HepG2 (cell line): ENCODE data around the gene APOBEC3H. TPM values are rescaled to one million over a fixed set of nuclear protein-coding genes. Genes with fewer than 3 reads are reported as not detected.

Experiments used
- ATAC-seq: fragments of 200-7000 bp; cut with Tn5 transposase; 3 replicates; pipeline ENCODE4 v1.9.1; 2020; ENCODE audit warnings: mild to moderate bottlenecking, moderate library complexity
- BruUV-seq: library from RNA; stranded (reverse); fragments of 400-500 nt; replicated peaks from 2 replicates; lab custom pipeline; 2021; lab: Mats Ljungman, UMichigan
- CTCF ChIA-PET: fragments of 300-600 bp; formaldehyde crosslinking; extraction: SDS; loops from one replicate; lab custom pipeline; 2021; ENCODE audit warnings: low total read pairs, inconsistent platforms, low intra/inter-chr PET ratio; lab: Yijun Ruan, JAX
- POLR2A ChIA-PET: fragments of 350-600 bp; sonication (Branson Sonifier 250); formaldehyde crosslinking; loops from one replicate; lab custom pipeline; 2020; ENCODE audit warnings: antibody characterized with exemption, inconsistent platforms; lab: Yijun Ruan, JAX
- DNase-seq: peaks from one replicate; pipeline ENCODE4 v3.0.0-alpha.2; 2015; ENCODE audit warnings: low spot score
- FAIRE-seq: peaks from 3 replicates; lab custom pipeline; 2011; peaks lifted over from hg19 to GRCh38; lab: Jason Lieb, UNC
- H2AFZ ChIP-seq: one replicate; pipeline ENCODE4 v1.6.1; 2011; ENCODE audit warnings: low read length, inconsistent platforms
- H3K27ac ChIP-seq: fragments of 300-600 bp; 3 replicates; pipeline ENCODE4 v1.8.0; 2011; ENCODE audit warnings: mixed run types, mild to moderate bottlenecking, mixed read lengths, low read length, inconsistent platforms; ENCODE audit not compliant: insufficient read depth; ENCODE audit errors: extremely low read length
- H3K27me3 ChIP-seq, 2 experiments: fragments of 200-600 bp in 1 of 2; 2 replicates in 1 of 2; 3 replicates in 1 of 2; pipeline versions ENCODE4 v1.6.0 to v1.8.0; 2011; ENCODE audit warnings: low read length in 2 of 2, mild to moderate bottlenecking in 2 of 2, moderate library complexity in 2 of 2, inconsistent platforms in 1 of 2; ENCODE audit not compliant: insufficient read depth in 2 of 2, control insufficient read depth in 1 of 2
- H3K36me3 ChIP-seq, 2 experiments: fragments of 200-600 bp in 1 of 2; replicated peaks in 1 of 2; 2 replicates in 1 of 2; 3 replicates in 1 of 2; pipeline versions ENCODE4 v1.5.1 to v1.8.0; 2011; ENCODE audit warnings: low read length in 2 of 2, inconsistent platforms in 1 of 2; ENCODE audit not compliant: insufficient read depth in 2 of 2, control insufficient read depth in 1 of 2
- H3K4me1 ChIP-seq: 2 replicates; pipeline ENCODE4 v1.5.1; 2012; ENCODE audit warnings: low read length, inconsistent platforms; ENCODE audit not compliant: insufficient read depth
- H3K4me2 ChIP-seq: 2 replicates; pipeline ENCODE4 v1.6.0; 2011; ENCODE audit warnings: low read depth, low read length, inconsistent platforms
- H3K4me3 ChIP-seq, 3 experiments: fragments of 200-600 bp in 1 of 3; sonication (generic), shearing (Covaris generic) in 1 of 3; replicated peaks in 1 of 3; 2 replicates each; pipeline ENCODE4 v1.5.1; 2011 to 2016; ENCODE audit warnings: low read length in 3 of 3, inconsistent platforms in 2 of 3, low read depth in 2 of 3, mild to moderate bottlenecking in 2 of 3, control low read depth in 1 of 3, mixed read lengths in 1 of 3; ENCODE audit not compliant: insufficient read depth in 1 of 3
- H3K79me2 ChIP-seq: one replicate; pipeline ENCODE4 v1.6.1; 2011; ENCODE audit warnings: low read length, inconsistent platforms; ENCODE audit not compliant: insufficient read depth
- H3K9ac ChIP-seq: 2 replicates; pipeline ENCODE4 v1.6.0; 2011; ENCODE audit warnings: mild to moderate bottlenecking, low read depth, low read length, inconsistent platforms; ENCODE audit not compliant: insufficient read depth
- H3K9me3 ChIP-seq: 2 replicates; pipeline ENCODE4 v1.5.1; 2012; ENCODE audit warnings: mild to moderate bottlenecking, low read length
- H4K20me1 ChIP-seq: 2 replicates; pipeline ENCODE4 v1.6.0; 2011; ENCODE audit warnings: inconsistent platforms, mild to moderate bottlenecking, low read length, moderate library complexity; ENCODE audit not compliant: insufficient read depth
- HCFC1 ChIP-seq: fragments of 150-350 bp; IDR thresholded peaks from 2 replicates; pipeline ENCODE4 v1.6.1; 2014; ENCODE audit warnings: low read depth, low read length
- MED1 ChIP-seq: sonication (generic); formaldehyde crosslinking; IDR thresholded peaks from 2 replicates; pipeline ENCODE4 v1.4.0; 2020; ENCODE audit warnings: missing genetic modification reagents
- MEIS1 ChIP-seq: sonication (generic); formaldehyde crosslinking; IDR thresholded peaks from 2 replicates; pipeline ENCODE4 v1.9.0; 2021; ENCODE audit warnings: mild to moderate bottlenecking, missing genetic modification reagents, moderate library complexity, borderline replicate concordance
- NFATC3 ChIP-seq: sonication (generic); formaldehyde crosslinking; IDR thresholded peaks from 2 replicates; pipeline ENCODE4 v1.5.1; 2020; ENCODE audit warnings: mild to moderate bottlenecking, missing genetic modification reagents
- PAF1 ChIP-seq: IDR thresholded peaks from 2 replicates; pipeline ENCODE4 v1.6.1; 2016; ENCODE audit warnings: missing genetic modification reagents, missing compliant biosample characterization
- THYN1 ChIP-seq: sonication (generic); formaldehyde crosslinking; IDR thresholded peaks from 2 replicates; pipeline ENCODE4 v1.8.1; 2023; ENCODE audit warnings: low read depth, mild to moderate bottlenecking, moderate library complexity, missing genetic modification reagents, borderline replicate concordance
- ZKSCAN5 ChIP-seq: sonication (generic); formaldehyde crosslinking; IDR thresholded peaks from 2 replicates; pipeline ENCODE4 v1.5.1; 2020; ENCODE audit warnings: mild to moderate bottlenecking, missing genetic modification reagents
- ZNF160 ChIP-seq: sonication (generic); formaldehyde crosslinking; IDR thresholded peaks from 2 replicates; pipeline ENCODE4 v1.8.0; 2022; ENCODE audit warnings: mild to moderate bottlenecking, inconsistent platforms, missing genetic modification reagents
- ZNF737 ChIP-seq: sonication (generic); formaldehyde crosslinking; IDR thresholded peaks from 2 replicates; pipeline ENCODE4 v1.5.0; 2020; ENCODE audit warnings: missing genetic modification reagents, mild to moderate bottlenecking, borderline replicate concordance
- ZNF747 ChIP-seq: sonication (generic); formaldehyde crosslinking; IDR thresholded peaks from 2 replicates; pipeline ENCODE4 v1.8.1; 2023; ENCODE audit warnings: missing genetic modification reagents, mild to moderate bottlenecking, borderline replicate concordance
- WGBS: methylation state at CpG from one replicate; pipeline ENCODE4 v1.1.6; 2017; ENCODE audit warnings: low lambda C conversion rate; 5-methylcytosine and 5-hydroxymethylcytosine counted together
- in situ Hi-C: cut with HindIII; loops from 2 replicates; pipeline ENCODE4 v1.10.0; 2017; ENCODE audit warnings: low pct_unique_long_range_greater_than_20kb; ENCODE audit not compliant: extremely low pct_ligation_motif_present
- intact Hi-C: fragments of 100-400 bp; cut with micrococcal nuclease; formaldehyde crosslinking; loops from one replicate; pipeline ENCODE4 v1.10.0; 2022; ENCODE audit not compliant: unreplicated experiment
- polyA plus RNA-seq, 8 experiments: library from polyadenylated mRNA; depleted of rRNA in 3 of 8; stranded (reverse) in 7 of 8; unstranded in 1 of 8; fragments of >200 nt; fragmentation: Illumina TruSeq in 4 of 8; extraction: Trizol in 4 of 8; gene quantifications; 2 replicates each; pipeline versions ENCODE4 v1.2.1 to v1.2.3, GENCODE V29; 2011 to 2016; ENCODE audit warnings: low read depth in 4 of 8, missing spikeins in 1 of 8, mixed read lengths in 1 of 8; ENCODE audit not compliant: insufficient read depth in 1 of 8
- total RNA-seq, 5 experiments: library from RNA; depleted of rRNA; stranded (reverse); fragments of >200 nt; fragmentation: Illumina TruSeq; extraction: Trizol; gene quantifications; 2 replicates each; pipeline ENCODE4 v1.2.3, GENCODE V29; 2016; ENCODE audit warnings: low read depth in 1 of 5
- TF ChIP-seq, protein P1 (sequence below): sonication (generic); formaldehyde crosslinking; IDR thresholded peaks from 2 replicates; pipeline ENCODE4 v1.4.0; 2020; ENCODE audit warnings: missing genetic modification reagents
- TF ChIP-seq, protein P2 (sequence below): sonication (generic); formaldehyde crosslinking; IDR thresholded peaks from 2 replicates; pipeline ENCODE4 v1.4.0; 2020; ENCODE audit warnings: missing genetic modification reagents, borderline replicate concordance

Gene APOBEC3H
- total and polyA plus RNA-seq, 2 of the 13 experiments (the other 11 are each of a cell fraction or from before 2014, with no cell fraction given), result 0.18 to 0.31 TPM

DNA sequence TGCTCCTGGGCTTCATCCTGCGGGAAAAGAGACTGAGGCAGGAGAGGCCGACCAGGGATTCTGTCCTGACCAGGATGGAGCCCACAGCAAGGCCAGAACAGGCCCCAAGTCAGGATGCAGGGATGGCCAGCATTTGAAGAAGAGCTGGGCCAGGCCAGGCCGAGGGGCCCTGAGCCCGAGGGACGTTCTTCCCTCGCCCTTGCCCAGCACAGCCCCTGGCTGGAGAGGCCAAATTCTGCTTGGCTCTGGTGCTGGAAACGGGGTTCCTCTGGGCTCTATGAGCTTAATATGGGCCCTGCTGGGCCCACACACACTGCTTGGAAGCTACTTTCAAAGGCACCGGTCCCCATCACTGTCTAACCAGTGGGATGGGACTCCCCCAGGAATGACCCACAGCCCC is 12.4 kb upstream of the APOBEC3H start:
- TF ChIP-seq ZNF737 (CRISPR knock-in tag), result no peak
- TF ChIP-seq, protein P1, sequence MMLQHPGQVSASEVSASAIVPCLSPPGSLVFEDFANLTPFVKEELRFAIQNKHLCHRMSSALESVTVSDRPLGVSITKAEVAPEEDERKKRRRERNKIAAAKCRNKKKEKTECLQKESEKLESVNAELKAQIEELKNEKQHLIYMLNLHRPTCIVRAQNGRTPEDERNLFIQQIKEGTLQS (CRISPR knock-in tag), result no peak
- no peak for TF ChIP-seq PAF1 (CRISPR knock-in tag)
- TF ChIP-seq, protein P2, sequence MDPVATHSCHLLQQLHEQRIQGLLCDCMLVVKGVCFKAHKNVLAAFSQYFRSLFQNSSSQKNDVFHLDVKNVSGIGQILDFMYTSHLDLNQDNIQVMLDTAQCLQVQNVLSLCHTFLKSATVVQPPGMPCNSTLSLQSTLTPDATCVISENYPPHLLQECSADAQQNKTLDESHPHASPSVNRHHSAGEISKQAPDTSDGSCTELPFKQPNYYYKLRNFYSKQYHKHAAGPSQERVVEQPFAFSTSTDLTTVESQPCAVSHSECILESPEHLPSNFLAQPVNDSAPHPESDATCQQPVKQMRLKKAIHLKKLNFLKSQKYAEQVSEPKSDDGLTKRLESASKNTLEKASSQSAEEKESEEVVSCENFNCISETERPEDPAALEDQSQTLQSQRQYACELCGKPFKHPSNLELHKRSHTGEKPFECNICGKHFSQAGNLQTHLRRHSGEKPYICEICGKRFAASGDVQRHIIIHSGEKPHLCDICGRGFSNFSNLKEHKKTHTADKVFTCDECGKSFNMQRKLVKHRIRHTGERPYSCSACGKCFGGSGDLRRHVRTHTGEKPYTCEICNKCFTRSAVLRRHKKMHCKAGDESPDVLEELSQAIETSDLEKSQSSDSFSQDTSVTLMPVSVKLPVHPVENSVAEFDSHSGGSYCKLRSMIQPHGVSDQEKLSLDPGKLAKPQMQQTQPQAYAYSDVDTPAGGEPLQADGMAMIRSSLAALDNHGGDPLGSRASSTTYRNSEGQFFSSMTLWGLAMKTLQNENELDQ (CRISPR knock-in tag), result no peak
- TF ChIP-seq ZNF160 (CRISPR knock-in tag), result no peak
- no peak for TF ChIP-seq ZKSCAN5
- TF ChIP-seq THYN1 (CRISPR knock-in tag), result no peak
- TF ChIP-seq MEIS1 (CRISPR knock-in tag), result no peak
- no peak for TF ChIP-seq NFATC3 (CRISPR knock-in tag)
- no peak for TF ChIP-seq MED1
- TF ChIP-seq ZNF747, result no peak
- no peak for TF ChIP-seq HCFC1
- no peak for FAIRE-seq
- H3K27ac ChIP-seq, result no peak overlapping the region
- no peaks in the 10 kb centered on the region for H3K9me3 ChIP-seq
- H3K9ac ChIP-seq, result no peak overlapping the region
- H3K27me3 ChIP-seq, result peaks cover 0 to 16% of the 10 kb centered on the region in 2 experiments; a peak in 2 of 5 replicates
- H3K36me3 ChIP-seq, result no peaks in the 10 kb centered on the region
- no peak overlapping the region for H3K4me2 ChIP-seq
- no peak for DNase-seq
- H3K4me1 ChIP-seq, result no peaks in the 10 kb centered on the region
- no peak for ATAC-seq
- BruUV-seq, result no TSS peak
- ChIA-PET POLR2A (no interaction called here), CTCF (no interaction called here)
- WGBS, result 86% methylated on average over 1 of the region's 8 CpGs
- H3K79me2 ChIP-seq, result no peaks in the 10 kb centered on the region
- in situ Hi-C loops, result no loop called here
- intact Hi-C loops, result no loop called here
- no peak overlapping the region for H2AFZ ChIP-seq
- no peak overlapping the region for H3K4me3 ChIP-seq
- H4K20me1 ChIP-seq, result no peaks in the 10 kb centered on the region
